Stimulated activated CD4-positive, alpha-beta T cell treated with anti-CD3 and anti-CD28 coated beads, Interleukin-2, amount 100 ng/mL, for 48 hours (primary cell): ENCODE measurements around the gene LAMA2.

ENCODE experiments used
- DNase-seq, 2 donors: peaks; one replicate each; pipeline ENCODE4 v3.0.0-alpha.2; 2020

LAMA2 gene

DNA sequence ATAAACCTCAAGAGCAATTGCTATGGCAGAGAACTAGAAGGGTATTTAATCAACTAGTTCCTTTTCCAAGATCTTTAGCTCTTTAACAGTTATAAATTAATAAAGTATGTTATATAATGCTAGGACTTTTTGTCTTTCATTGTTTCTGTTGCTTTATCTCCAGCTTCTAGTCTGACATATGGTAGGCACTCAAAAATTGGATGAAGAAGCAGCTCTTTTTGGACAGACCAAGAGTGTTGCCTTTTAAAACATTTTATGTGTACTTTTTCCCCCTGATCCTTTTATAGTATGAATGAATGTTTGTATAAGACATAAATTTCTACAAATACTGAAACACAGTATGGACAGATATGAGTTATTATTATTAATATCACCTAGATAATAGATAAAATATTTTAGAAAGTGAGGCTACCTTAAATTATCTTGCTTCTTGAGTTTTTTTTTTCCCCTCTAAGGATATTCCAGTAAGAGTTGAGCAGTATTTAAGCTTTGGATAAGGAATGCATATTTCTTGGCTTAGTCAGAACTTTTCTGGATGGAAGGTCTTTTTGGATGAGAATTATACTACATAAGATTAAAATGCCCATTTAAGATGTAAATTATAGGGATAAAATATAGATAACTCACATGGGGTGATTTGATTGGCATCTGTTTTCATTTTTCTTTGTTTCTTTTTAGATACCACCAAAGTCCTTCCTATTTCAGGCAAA, 16.6 kb downstream of the LAMA2 start:
- no peak for DNase-seq

DNA sequence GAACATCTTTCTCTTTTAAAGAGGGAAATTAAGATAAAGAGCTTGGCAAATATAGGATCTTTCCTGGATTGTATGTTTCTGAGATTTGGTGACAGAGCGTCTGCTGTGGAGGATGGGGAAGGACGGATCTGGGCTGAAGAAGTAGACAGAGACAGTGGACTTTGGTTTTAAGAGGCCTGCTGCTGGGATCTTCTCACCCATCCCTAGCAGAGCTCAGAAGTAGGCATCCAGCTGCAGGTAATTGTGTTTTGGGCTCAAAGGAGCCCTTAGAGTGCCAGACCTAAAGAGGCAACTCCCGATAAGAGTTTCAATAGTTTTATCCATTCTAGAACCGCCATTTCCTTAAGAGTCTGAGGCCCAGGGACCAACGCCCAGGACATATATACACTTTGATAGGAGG, 20.8 kb downstream of the LAMA2 start:
- no peak for DNase-seq

DNA sequence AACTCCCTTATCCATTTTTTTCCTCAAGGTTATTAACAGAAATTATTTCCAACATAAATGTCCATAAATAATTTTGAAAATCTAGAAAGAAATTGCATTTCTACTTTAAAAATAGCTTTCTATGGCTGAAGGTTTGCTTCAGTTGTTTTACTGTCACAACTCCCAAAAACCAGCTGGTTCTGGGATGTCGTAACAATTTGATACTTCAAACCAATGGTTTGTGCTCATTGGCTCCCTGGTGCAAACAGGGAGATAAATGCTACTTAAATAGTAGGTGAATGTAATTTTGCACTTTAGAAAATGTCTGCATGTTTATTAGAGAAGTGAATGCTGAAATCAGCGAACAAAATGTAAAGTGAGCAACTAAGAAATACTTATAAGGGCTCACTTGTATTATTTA, 31.1 kb downstream of the LAMA2 start:
- no peak for DNase-seq

DNA sequence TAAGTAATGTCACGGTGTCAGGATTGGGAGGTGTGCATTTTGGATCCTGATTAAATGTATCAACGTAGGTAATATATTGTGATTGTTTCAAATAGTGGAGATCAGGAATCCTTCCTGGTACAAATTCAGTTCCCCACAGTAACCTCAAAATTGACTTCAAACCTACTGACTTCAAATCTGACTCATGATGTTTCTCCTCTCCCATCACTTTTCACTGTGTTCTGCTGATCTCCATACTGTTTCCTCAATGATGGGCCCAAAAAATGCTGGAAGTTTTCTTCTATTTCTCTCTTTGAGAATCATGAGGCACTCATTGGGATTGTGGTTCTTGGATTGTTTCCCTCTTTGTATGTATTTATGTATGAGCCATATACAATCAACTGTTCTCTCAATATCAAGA, 35.9 kb downstream of the LAMA2 start:
- no peak for DNase-seq

DNA sequence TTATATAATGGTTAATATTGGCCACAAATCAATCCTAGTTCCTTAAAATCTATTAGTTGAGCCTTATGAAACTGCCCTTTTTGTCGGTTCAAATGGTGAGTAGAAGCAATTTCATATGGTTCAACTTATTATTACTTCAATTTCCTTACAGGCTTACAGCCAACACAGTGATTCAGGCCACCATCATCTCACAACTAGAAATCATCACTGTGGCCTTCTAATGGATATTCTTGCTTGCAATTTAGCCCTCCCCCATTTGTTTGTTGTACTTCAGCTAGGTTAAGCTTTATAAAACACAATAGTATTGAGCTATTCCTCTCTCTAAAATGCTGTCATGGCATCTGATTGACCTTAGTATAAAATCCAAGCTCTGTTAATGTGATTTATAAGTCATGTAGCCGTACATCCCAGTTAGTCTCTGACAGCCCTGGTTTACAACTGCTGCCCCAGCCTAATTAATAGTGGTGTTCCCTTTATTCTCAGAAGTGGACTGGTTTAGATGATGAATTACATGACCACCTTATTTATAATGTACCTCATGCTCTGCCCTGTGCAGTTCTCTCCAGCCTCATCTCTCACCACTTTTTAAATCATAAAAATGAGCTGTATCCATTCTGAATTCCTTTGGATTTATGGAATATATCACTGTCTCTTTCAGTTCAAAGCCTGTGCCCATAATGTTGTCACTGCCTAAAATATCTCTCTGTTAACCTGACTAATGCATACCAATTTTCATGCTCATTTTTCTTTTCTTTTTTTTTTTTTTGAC, 36.7 kb downstream of the LAMA2 start:
- no peak for DNase-seq

DNA sequence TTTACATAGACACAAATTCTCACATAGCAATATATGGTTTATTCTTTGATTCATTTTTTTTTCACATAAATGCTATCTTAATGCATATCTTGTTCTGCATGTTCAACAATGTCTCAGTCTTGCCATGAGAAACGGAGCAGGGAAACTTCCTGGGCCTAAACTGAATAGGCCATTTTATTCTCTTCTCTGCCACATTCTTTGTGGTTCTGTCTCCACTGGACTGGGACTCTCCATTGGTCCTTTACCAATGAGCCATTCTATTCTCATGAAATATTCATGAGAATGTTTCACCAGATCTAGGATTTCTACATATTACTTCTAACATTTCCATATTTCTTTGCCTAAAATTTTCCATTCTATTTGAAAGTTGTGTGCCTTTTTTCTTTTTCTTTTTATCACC, 42.8 kb downstream of the LAMA2 start:
- no peak for DNase-seq

DNA sequence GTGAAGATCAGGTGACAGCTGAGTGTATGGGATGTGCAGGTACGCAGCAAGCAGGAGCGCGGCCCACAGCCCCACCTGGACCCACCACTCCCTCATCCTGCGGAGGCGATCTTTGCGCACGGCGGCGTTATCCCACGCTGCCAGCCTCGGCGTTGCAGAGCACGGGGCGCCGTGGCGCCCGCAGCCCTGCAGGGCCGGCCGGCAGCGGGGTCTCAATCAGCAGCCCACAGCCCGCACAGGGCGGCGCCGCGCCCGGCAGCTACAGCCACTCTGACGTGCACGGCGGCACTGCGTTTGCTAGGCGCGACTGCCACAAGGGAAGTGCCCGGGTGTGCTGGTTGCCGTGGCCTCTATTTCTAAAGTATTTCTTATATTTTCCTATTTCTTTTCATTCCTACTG, 46.9 kb downstream of the LAMA2 start:
- DNase-seq = no peak

DNA sequence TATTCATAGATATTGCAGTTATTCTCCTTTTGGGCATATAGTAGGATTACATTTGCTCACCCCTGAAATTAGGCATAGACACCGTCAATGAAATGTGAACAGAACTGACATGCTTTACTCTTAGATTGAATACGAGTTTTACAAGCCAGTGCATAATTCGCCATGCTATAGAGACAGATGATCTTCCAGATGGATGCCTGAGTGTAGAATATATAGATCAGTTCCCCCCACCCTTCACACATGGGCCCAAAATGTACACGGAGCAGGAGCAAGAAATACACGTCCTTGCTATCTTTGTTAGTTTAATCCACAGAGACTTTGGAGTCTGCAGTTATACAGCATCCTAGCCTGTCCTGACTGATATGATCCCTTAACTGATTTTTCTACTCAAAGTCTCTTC, 47.4 kb downstream of the LAMA2 start:
- no peak for DNase-seq

DNA sequence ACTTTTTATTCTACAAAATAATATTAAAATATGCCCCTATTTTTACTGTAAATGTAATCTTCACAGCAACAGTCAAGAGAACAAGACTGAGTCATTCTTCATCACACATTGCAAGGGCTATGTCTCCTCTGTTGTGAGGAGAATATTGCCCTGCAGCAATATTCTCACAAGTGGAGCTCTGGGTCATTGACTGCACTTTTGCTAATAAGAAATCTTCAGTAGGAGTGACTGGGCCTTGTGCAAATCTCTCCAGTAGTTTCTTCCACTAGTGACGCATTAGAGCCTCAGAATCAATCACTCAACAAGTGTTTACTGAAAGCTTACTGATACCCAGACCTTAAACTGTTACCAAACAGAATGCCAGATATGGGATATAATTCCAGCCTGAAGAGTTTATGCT, 49.1 kb downstream of the LAMA2 start:
- no peak for DNase-seq

DNA sequence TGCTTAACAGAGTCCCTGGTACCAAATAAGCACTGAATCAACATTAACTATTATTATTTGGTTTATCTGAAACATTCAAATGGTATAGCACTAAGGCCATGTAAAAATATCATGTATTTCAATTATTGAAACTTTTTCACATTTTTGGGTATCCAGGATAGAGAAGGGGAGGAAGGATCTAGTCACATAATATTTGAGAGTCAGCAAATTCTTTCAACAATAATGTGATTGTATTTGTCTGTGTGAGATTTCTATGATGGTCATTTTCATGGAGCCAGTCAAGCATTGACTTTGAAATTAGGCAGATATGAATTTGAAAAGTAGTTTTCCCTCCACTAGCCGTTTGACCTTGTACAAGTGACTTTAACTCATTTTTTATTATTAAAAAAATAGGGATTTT, 67.9 kb downstream of the LAMA2 start:
- no peak for DNase-seq

DNA sequence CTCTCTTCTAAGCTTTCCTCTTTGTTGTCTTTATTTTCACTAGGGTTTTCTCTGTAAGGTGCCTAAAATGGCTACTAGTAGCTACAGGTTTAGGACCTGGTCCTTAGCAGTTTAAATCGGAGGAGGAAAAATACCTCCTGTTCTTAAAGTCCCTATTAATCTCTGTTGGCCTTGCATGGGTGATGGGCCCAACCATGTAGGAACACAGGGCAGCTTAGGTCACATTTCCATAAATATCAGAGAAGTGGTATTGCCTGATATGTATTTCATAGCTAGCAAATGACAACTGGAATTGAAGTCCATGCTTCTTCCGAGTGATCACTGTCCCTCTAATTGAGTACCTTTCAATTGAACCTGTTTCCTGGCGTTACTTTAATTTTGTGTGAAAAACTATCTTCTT, 70.0 kb downstream of the LAMA2 start:
- no peak for DNase-seq

DNA sequence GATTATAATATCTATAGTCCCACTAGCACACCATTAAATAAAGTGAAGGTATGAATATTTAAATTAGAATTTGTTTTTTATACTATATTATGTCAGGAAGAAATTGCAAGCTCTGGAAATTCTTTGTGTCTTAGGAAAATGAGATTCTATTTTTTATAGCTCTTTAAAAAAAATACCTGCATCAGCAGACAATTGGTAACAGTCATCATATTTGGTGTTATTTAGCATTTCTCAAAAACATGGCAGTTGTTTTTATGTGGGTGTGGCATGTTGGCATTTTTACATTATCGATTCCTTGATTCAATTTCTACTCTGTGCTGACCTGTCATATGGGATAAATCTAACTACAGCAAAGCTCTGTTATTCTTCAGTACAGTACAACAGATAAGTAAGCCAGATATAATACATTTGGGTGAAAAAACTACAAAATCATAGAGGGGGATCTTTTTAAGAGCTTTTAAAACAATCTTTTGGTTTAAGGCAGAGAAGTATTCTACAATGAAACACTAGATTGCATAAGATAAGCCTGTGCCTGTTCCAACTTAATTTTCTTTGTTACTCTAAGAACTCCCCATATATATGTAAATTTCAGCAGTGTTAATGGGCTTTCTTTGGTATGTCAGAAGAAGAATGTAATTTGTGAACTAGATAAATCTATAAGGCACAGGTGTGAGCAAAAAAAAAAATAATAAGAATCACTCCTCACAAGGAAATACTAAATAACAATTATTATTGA, 71.5 kb downstream of the LAMA2 start:
- no peak for DNase-seq

DNA sequence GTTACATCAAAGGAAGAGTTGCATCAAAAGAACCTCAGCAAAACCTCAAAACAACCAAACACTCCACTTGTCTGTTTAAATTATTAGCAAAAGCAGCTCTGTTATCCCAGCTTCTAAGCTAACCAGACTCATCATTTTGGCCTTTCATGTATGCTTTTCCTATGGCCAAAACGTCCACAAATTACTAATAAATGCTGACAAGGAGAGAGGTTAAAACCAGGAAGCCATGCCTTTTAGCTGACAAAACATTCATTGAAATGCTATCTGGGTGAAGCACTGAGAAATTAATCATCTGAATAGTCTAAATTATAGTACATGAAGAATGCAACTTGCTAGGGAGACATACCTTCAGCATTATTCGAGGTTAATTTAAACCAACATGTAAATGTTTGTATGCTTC, 80.6 kb downstream of the LAMA2 start:
- no peak for DNase-seq

DNA sequence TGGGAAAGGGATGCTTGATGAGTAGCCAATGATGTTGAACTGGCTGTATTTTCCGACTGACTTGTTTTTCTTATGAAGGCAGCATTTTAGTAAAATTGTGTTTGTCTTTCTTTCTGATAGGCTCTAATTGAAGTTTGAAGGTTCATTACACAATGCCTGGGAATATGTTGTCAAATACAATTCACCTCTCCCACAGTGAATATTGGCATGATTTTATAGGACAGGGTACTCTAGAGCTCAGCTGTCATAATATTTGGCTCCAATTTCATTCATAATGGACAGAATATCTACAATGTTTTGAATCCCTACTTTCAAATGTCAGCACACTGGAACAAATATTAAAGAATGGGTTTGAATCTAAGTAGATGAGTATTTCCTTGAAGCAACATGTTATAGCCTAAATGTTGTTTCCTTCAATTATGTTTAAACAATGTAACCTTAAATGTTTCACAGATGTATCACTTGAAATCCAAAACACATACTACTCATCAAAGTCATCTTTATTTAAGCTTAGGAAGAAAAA, 81.4 kb downstream of the LAMA2 start:
- no peak for DNase-seq

DNA sequence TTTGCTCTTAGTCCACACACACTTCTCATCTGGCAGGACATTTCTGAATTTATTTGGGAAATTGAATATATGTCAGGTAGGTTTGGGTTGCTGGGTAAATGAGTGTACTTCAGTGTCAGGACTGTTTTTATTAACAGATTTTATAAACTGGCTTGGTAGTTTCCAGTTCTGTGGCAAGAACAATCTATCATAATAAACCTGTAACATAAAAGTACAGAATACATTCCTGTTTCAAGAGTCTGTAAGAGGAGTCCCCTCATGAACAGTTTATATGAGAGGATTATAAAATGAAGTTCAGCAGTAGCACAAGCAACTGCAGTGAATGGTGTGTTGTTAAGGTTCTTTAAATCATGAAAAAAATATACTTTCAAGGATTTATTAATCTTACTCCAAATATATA, 81.8 kb downstream of the LAMA2 start:
- DNase-seq = no peak

DNA sequence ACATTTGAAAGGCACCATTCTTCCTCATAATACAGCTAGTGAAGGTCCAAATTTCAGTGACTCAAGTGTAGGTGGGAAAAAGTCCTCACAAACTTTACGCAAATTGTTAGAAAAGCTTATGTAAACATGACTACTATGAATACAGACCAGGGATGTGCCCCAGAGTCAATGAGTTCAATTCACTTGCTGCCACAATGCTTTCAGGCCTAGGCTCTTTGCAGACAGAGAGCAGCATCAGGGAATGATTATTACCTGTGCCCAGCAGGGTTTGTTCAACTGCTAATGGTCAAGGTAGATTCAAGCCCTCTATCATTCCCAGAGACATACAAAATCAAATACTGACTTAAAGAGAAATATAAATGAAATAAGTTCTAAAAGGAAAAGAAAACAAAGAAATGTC, 84.0 kb downstream of the LAMA2 start:
- no peak for DNase-seq

DNA sequence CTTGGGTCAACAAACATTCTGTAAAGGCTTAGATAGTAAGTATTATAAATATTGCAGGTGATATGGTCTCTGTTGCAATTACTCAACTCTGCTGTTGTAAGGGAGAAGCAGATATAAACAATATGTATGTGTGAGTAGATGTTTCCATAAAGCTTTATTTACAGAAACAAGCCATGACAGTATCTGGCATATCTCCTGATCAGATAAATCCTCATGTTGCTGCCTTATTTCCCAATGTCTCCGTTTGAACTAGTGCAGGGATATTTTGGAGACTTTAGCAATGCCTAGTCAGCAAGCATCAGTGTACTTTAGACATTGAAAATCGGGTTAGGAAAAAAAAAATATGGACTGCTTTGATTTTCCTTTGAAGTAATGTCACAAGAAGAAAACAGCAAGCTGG, 96.1 kb downstream of the LAMA2 start:
- no peak for DNase-seq

DNA sequence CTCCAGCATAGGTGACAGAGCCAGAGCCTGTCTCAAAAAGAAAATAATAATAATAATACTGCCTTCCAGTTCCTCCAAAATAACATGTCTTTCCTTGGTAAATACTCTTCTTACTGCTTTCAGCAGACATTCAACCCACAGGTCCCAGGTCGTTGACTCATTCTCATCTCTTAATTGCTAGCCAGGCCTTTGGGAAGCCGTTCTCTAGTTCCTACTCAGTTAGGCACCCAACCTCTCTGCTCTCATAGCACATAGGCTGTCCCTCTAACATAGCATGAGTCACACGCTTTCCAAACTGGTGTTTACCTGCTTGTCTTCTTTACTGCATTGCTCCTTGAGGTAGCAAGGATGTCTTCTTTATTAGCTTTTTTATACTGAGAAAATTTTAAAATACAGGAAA, 98.8 kb downstream of the LAMA2 start:
- no peak for DNase-seq

DNA sequence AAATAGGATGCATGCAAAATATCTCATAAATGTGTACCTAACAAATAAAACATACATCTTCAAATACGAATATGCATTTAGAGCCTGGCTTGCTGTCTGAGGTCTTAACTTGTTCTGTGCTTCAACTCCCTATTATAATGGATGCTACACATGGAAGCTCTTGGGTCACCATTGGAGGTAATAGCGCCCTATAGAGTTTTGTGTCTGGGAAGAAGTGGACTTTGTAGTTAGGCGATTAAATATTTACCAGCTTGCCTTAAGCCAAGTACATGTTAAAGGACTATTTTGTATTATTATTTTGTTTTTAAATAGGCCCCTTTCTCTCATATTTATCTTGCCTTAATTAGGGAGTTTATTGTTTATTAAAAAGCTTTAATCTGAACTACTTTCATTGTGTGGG, 107.4 kb downstream of the LAMA2 start:
- no peak for DNase-seq

DNA sequence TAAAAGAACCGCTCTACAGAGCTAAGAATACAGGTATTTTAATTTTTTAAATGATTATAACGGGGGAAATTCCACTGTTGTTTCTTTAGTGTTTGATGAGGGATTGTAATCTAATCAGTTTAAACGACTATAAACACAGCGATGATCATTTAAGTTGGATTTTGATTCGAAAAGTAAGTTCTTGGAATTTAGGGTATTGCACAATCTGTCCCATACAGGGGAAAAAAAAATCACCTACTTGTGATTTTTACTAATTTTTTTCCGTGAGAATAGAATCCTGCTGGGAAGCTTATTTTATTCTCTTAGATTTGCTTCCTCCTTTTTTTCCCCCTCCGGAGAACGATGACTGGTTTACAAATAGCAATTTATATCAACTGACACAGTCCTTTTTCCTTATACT, 108.0 kb downstream of the LAMA2 start:
- no peak for DNase-seq

DNA sequence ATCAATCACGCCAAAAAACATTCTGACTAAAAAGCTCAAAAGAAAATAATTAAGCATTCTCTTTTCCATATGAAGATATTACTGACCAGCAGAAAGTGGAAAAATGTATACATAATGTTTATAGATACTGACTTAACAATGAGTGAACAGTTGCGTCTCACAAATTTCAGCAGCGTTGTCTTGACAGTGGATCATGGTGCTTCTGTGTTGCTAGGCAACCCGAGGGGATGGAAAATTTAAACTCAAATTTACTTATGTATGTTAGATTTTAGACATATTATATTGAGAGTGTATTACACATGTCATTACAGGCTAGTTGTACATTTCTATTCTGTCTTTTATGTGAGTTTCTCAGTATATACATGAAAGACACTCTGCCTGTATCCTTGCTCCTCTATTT, 110.2 kb downstream of the LAMA2 start:
- DNase-seq = no peak

DNA sequence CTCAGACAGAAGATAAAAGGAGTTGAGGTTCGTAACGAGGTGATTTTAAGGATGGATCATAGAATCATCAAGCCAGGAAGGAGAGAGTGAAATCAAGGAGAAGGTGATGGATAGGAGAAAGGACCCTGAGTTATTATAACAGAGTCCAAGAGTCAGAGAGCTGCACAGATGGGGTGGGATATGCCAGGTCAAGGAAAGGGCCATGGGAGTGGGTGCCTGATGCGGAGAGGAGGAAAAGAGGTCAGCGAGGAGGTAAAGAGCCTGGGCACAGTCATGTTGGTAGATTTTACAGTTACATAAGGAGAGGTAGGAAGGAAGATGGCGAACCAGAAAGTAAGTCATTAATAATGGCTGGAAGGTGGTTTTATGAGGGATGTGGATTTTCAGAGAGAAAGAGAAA, 114.9 kb downstream of the LAMA2 start:
- no peak for DNase-seq

DNA sequence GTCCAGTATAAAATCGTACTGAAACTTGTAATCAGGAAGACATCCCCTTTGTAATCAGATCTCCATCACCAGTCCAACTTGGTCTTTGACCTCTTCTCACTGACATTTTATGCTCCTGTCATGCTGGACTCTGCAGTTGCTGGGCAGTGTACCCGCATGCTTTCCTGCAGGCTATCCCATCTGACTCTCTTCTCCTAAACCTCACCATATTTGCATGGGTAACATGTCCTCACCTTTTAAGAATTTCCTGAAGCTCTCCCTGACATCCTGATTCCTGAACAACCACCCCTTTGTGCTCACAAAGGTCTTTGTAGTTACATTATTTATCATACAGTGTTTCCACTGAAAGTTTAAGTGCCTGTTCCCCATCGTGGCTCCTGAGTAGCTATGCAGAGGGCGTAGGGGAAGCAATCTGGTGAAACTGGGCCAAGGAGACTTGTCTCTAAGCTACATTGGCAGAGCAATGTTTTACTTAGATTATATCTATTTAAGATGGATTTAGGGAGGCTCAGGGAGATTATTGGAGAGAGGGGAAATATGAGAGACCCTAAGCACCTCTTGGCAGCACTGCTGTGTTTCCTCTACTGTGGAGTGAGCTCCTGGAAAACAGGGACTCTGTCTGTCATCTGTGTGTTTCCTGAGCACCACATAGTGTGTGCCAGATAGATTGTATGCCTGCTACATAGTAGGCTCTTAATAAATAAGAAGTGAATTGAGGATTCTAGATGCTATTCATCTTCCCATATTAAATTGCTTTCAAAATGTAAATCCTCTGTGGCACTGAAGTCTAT, 124.0 kb downstream of the LAMA2 start:
- no peak for DNase-seq
